ENCODE data around the gene UNC80. TPM values are rescaled to one million over a fixed set of nuclear protein-coding genes. Genes with fewer than 3 reads are reported as not detected.

UNC80 gene
- total and polyA plus RNA-seq, 2 of the 4 experiments (the other 2 are of a cell fraction) = not detected

DNA sequence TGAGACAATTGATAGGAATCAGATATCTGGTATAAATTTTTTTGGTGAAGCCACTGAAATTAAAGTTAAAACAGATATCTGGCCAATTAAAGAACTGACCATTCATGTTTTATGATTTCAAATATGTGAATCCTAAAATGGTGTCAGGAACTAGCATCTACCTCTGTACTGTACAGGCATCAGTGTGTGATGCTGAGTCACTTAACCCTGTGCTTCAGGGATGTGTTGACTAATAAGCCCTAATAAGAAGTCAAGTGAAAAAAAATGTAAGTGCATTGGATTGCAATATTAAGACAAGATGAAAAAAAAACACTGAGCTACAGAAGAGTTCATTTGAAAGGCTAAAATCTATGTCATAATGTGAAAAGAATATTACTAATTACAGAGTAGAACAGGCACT is 9.1 kb upstream of the UNC80 start:
- H3K18ac ChIP-seq (ENCODE audit: low read depth, low read length) = no peak overlapping the region
- H3K4ac ChIP-seq (ENCODE audit: low read depth, low read length) = no peak overlapping the region
- no peaks in the 10 kb centered on the region for H3K27me3 ChIP-seq (ENCODE audit: control insufficient read depth, insufficient read depth, low read length)
- intact Hi-C loops (cut with micrococcal nuclease) = no loop called here
- in situ Hi-C loops (cut with MboI; ENCODE audit: low sequenced_read_pairs) = no loop called here
- H2BK20ac ChIP-seq (ENCODE audit: low read depth, low read length) = no peak overlapping the region
- CTCF ChIA-PET = no interaction called here
- no peaks in the 10 kb centered on the region for H4K20me1 ChIP-seq (ENCODE audit: insufficient read depth, low read length)
- H3K14ac ChIP-seq (replicated peaks; ENCODE audit: low read depth, low read length) = no peak overlapping the region
- no peaks in the 10 kb centered on the region for H3K9me1 ChIP-seq (ENCODE audit: insufficient read depth, low read length)
- no peak overlapping the region for H4K91ac ChIP-seq (ENCODE audit: insufficient read depth, low read depth, low read length)
- H3K27ac ChIP-seq (ENCODE audit: insufficient read depth, low read length) = no peak overlapping the region
- H2AK5ac ChIP-seq (ENCODE audit: low read depth, low read length) = no peak overlapping the region
- no peaks in the 10 kb centered on the region for H3K79me1 ChIP-seq (ENCODE audit: low read depth in 1 of 2, low read length in 2 of 2)
- H3K4me1 ChIP-seq (ENCODE audit: control insufficient read depth, insufficient read depth, low read length) = no peaks in the 10 kb centered on the region
- no peak overlapping the region for H3K4me3 ChIP-seq (ENCODE audit: insufficient read depth, low read depth, low read length)
- no peak overlapping the region for H2BK120ac ChIP-seq (ENCODE audit: low read depth, low read length)
- H2BK5ac ChIP-seq (ENCODE audit: low read depth, low read length, poor library complexity, severe bottlenecking) = no peak overlapping the region
- H2AFZ ChIP-seq (replicated peaks; ENCODE audit: low read length, poor library complexity) = no peak overlapping the region
- BruUV-seq (replicated peaks) = no TSS peak
- dilution Hi-C loops (cut with HindIII; ENCODE audit: low sequenced_read_pairs, unreplicated experiment) = no loop called here
- H3K36me3 ChIP-seq (ENCODE audit: control insufficient read depth, insufficient read depth, low read length) = no peaks in the 10 kb centered on the region
- DNase-seq (no peak), ATAC-seq (ENCODE audit: low read depth) (no peak)
- no peak for TF ChIP-seq CHD1 (IDR thresholded peaks at IDR 0.05; ENCODE audit: low read depth, low read length)
- TF ChIP-seq MAFK (IDR thresholded peaks at IDR 0.05; ENCODE audit: low read depth, low read length) = no peak
- TF ChIP-seq NFE2L2 (IDR thresholded peaks at IDR 0.05; ENCODE audit: low read depth, low read length) = no peak
- no peak for TF ChIP-seq SMC3 (IDR thresholded peaks at IDR 0.05; ENCODE audit: low read depth, low read length)
- no peak for TF ChIP-seq MAZ (IDR thresholded peaks at IDR 0.05; ENCODE audit: borderline replicate concordance, low read depth, low read length)
- no peak for TF ChIP-seq RFX5 (IDR thresholded peaks at IDR 0.05; ENCODE audit: low read depth, low read length)
- TF ChIP-seq, protein P1, sequence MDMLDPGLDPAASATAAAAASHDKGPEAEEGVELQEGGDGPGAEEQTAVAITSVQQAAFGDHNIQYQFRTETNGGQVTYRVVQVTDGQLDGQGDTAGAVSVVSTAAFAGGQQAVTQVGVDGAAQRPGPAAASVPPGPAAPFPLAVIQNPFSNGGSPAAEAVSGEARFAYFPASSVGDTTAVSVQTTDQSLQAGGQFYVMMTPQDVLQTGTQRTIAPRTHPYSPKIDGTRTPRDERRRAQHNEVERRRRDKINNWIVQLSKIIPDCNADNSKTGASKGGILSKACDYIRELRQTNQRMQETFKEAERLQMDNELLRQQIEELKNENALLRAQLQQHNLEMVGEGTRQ (IDR thresholded peaks at IDR 0.05; ENCODE audit: low read depth, low read length) = no peak
- TF ChIP-seq, protein P2, sequence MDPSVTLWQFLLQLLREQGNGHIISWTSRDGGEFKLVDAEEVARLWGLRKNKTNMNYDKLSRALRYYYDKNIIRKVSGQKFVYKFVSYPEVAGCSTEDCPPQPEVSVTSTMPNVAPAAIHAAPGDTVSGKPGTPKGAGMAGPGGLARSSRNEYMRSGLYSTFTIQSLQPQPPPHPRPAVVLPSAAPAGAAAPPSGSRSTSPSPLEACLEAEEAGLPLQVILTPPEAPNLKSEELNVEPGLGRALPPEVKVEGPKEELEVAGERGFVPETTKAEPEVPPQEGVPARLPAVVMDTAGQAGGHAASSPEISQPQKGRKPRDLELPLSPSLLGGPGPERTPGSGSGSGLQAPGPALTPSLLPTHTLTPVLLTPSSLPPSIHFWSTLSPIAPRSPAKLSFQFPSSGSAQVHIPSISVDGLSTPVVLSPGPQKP (IDR thresholded peaks at IDR 0.05; ENCODE audit: borderline replicate concordance, low read depth, low read length) = no peak
- no peak for TF ChIP-seq CTCF (conservative IDR thresholded peaks at IDR 0.05; ENCODE audit: low read depth, low read length)
- TF ChIP-seq POLR2A (IDR thresholded peaks at IDR 0.05; ENCODE audit: low read depth, low read length) = no peak
- no peak for TF ChIP-seq RCOR1 (IDR thresholded peaks at IDR 0.05; ENCODE audit: insufficient replicate concordance, low read length)
- no peak for TF ChIP-seq RAD21 (IDR thresholded peaks at IDR 0.05; ENCODE audit: low read length)
- H2AK9ac ChIP-seq (replicated peaks; ENCODE audit: low read depth, low read length, poor library complexity) = no peak overlapping the region
- no peak overlapping the region for H3K9ac ChIP-seq (ENCODE audit: low read depth, low read length)
- H3K4me2 ChIP-seq (ENCODE audit: low read depth, low read length) = no peak overlapping the region
- H4K8ac ChIP-seq (ENCODE audit: low read depth in 2 of 2, low read length in 2 of 2) = no peak overlapping the region
- peaks cover 7% of the 10 kb centered on the region; the same call in 1 of the 2 replicates for H3K9me3 ChIP-seq (ENCODE audit: control insufficient read depth, insufficient read depth, low read length)
- POLR2A ChIA-PET (ENCODE audit: unreplicated experiment) = no interaction called here
- no peak overlapping the region for H3K23ac ChIP-seq (ENCODE audit: low read depth, low read length)
- H2BK15ac ChIP-seq (ENCODE audit: low read depth, low read length) = no peak overlapping the region
- no peak overlapping the region for H4K5ac ChIP-seq (ENCODE audit: low read depth, low read length)
- H3K56ac ChIP-seq (ENCODE audit: extremely low read depth, insufficient read depth, low read length) = no peak overlapping the region

Measured in IMR-90 (cell line).